CD4-positive, alpha-beta T cell treated with Interleukin-15 for 4 hours (primary cell): ENCODE results near the gene CORT.
"Not testable (repeated sequence)": the region's sequence is repeated elsewhere in the genome, so short reads cannot be mapped to it uniquely, and the experiment has no call there.

Experiments
- DNase-seq: peaks from one replicate; pipeline ENCODE4 v3.0.0-alpha.2; 2020; ENCODE audit warnings: low spot score

Gene CORT

DNA sequence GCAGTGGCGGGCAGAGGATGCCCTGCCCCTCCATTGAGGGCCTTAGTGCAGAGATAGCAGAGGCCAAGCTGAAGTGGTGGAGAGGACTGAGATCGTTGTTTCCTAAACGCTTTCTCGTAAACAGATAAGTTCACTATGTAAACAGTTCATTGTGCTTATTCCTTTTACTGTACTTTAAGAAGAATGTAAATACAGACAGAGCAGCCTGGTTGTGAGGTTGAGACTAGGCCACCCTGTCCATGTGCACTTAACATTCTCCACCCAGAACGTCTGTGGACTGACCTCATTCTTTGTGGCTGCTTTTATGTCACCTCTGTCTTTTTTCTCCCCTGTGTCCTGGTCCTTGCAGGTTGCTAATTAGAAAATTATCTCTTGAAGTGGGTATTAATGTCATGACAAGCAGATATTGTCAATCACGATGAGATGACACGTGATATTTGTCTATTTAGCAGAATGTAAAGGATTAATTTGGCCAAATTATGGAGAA is 11.1 kb upstream of the CORT start:
- no peak for DNase-seq

DNA sequence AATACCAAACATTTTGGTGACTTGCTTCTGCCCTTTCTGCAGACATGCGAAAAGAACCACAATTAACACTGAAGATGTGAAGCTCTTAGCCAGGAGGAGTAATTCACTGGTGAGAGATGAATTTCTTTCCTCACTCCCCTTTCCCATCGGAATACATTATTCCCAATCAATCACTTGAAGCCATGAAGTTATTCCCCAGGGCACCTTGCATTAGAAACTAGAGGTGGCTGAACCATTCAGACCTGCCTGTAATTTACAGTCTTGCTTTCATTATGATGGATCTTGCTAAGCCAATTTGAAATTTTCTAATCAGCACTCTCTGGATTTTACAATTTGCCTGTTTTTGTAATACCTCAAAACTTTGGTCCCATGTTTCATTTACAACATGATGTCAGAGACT is 9.5 kb upstream of the CORT start:
- DNase-seq: no peak

DNA sequence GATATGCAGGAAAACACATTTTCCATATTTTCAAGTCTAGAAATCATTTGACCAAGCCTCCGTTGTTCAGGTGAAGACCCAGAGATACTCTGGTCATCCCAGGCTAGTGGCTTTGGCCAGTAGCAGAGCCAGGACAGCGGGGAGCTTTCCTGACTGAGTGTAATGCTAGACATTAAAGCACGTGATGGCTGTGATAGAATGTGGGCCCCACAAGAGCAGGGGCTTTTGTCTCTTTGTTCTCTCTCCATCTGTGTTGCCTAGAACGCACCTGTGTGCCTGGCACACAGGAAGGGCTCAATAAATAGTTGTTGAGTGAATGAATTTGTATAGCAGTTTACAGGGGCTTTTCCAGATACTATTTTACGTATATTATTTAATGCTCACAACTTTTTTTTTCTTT is 9.0 kb upstream of the CORT start:
- no peak for DNase-seq

DNA sequence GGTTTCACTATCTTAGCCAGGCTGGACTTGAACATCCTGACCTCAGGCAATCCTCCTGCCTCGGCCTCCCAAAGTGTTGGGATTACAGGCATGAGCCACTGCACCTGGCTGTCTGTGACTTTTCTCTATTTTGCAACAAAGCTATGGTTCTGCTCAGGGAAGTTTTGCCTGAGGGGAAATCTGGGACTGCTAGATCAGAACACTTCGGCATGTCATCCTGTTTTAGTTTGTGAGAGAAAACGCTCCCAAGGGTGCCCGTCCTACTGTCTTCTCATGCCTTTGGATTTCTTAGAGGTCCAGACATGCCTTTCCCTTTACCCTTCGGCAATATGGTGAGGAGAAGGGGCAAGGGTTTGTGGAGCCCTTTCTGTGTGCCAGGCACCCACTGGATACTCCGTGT is 5.6 kb upstream of the CORT start:
- no peak for DNase-seq

DNA sequence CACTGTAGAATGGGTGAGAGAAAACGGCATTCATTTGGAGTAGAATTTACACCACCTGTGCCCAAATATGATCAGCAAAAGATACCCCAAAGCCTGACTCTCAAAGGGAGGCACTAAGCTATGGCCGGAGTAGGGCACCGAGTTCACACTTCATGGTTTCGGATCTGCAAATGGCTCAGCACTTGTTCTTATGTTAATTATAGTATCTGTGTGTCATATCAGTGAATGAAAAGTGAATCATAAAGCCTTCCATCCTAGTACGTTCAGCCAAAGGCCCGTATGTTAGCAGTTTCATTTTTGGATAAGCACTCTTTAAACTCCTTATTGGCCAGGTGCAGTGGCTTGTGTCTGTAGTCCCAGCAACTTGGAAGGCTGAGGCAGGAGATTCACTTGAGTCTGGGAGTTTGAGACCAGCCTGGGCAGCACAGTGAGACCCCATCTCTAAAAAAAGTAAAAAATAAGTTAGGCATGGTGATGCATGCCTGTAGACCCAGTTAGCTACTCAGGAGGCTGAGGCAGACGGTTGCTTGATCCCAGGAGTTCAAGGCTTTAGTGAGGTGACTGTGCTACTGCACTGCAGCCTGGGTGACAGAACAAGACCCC is 4.9 kb upstream of the CORT start:
- no peak for DNase-seq

DNA sequence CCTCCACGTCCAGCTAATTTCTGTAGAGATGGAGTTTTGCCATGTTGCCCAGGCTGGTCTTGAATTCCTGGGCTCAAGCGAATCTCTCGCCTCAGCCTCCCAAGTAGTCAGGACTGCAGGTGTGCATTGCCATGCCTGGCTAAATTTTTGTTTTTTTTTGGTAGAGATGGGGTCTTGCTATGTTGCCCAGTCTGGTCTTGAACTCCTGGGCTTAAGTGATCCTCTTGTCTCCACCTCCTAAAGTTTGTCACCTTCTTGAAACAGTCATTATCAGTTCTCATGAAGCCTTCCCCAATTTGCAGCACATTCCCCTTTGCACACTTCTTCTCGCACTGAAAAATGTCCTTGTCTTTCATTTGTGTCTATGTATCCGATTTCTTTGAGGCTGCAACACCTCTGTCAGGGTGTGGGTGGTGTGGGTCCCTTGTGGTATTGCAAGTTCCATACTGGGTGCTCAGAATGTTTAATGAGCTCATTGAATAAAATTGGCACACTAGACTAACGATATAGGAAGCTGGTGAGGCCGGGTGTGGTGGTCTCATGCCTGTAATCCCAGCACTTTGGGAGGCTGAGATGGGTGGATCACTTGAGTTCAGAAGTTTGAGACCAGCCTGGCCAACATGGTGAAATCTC is 2.9 kb upstream of the CORT start:
- DNase-seq: no peak

DNA sequence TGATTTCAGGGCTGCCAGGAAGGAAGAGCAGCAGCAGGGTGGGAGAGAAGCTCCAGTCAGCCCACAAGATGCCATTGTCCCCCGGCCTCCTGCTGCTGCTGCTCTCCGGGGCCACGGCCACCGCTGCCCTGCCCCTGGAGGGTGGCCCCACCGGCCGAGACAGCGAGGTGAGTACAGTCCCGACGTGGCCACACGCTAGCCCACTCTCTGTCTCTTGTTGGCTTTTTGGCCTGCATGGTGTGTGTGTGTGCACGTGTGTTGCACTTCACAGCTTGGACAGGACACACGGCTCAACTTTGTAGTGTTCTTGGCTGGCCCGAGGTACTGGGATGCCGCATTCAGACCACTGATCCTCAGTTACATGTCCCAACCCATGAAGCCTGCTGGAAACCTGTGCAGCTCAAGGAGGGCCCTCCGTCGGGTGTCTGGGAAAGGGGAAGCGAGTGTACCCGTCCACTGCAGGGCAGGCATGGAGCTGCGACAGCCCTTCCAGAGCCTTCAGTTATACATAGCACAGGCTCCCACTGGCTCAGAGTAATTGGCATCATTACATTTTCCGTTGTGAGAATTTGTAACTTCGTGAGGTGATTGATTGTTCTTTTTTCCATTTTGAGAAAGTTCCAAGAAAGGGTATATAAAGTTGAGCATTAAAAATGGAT is 454 bp downstream of the CORT start:
- DNase-seq: no peak

DNA sequence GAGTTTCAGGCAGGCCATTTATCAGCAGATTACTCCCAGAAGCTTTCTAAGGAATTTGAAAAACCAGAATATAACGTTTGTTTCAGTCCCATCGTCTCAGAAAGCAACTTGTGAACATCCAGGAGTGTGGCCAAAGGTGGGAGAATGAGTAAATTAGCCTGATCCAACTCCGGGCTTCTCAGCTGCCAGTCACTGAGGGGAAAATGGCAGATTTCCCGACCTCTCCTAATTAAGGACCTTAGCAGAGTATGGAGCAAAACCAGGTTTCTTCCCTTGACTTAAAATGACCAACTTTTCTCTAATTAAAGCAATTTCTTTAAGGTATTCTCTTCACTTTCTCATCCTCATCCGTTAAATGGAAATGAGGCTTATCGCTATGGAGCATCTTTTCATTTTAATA is 1.0 kb downstream of the CORT start:
- no peak for DNase-seq

DNA sequence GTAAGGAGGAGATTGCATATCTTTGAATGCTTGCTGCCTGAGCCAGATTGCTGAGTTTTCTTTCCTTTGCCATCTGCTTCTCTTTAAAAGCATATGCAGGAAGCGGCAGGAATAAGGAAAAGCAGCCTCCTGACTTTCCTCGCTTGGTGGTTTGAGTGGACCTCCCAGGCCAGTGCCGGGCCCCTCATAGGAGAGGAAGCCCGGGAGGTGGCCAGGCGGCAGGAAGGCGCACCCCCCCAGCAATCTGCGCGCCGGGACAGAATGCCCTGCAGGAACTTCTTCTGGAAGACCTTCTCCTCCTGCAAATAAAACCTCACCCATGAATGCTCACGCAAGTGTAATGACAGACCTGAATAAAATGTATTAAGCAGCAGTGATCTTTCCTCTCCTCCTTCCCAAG is 1.5 kb downstream of the CORT start:
- no peak for DNase-seq

DNA sequence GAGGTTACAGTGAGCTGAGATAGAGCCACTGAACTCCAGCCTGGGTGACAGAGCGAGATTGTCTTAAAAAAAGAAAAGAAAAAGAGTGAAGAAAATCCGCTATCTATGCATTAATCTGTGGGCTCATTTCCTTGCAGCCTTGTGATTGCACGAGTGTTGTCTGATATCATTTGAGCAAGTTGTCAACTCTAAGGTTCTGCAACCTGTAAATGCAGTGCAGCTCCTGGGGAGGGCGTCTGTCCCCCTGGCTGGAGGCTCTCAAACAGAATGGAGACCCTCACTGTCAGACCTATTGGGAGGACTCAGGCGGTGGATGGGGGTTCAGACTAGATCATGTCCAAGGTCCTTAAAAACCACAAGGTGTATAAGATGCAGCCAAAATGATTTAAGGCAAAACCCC is 6.2 kb downstream of the CORT start:
- no peak for DNase-seq

DNA sequence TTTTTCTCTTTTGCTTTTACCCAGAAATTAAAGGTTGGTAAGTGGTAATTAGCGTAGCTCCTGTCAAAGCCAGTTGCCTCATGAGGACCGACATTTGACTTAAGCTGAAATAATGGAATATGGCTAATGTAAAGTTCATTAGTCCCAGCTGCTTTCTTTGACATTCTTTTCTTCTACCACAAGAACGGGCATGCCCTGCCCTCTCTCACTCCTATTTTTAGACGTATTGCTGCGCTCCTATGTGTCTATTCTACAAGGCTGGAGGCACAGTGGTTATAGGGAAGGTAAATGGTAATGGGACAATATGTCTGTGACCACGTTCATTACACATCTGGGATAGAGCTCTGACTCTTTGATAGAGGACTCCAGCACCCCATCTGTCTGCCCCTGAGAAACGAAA is 6.8 kb downstream of the CORT start:
- DNase-seq: no peak

DNA sequence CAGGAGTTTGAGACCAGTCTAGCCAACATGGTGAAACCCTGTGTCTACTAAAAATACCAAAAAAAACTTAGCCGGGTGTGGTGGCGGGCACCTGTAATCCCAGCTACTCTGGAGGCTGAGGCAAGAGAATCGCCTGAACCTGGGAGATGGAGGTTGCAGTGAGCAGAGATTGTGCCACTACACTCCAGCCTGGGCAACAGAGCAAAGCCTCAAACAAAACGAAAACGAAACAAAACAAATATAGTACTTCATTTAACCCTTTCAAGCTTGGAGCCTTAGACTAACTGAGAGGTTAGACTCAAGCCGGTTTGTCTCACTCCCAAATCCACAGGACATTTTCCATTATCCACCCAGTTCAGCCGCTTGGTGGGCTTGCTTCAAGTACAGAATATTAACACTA is 7.6 kb downstream of the CORT start:
- DNase-seq: not testable (repeated sequence)

DNA sequence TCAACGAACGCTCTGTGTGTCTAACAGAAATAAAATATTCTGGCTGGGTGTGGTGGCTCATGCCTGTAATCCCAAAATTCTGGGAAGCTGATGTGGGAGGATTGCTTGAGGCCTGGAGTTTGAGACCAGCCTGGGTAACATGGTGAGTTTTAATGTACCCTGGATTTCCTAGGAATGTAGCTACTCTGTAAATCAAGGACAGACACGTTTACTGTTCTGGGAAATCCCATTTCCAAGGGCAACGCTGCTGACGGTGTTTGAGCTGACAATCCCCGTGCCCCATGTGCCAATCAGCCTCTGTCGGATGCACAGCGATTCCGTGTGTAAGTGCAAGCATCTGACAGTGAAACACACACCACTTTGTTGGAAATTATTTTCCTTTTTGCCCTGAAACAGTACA is 8.0 kb downstream of the CORT start:
- DNase-seq: no peak

DNA sequence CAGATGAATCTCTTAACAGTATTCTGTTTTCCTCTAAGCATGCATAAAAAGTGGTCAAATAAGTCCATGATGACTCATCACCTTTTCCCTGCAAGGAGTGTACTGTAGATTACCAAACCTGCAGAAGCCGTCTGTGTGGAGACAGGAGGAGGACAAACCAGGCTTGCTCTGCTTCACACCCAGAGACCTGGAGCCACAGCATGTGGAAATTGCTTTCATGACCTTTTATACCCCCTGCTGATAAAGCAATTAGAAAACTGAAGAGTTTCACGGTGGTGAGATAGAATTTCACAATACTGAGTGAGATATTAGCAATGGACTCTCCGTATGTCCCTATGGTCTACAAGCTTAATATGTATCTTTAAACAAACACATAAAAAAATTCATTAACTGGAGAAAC is 9.4 kb downstream of the CORT start:
- no peak for DNase-seq

DNA sequence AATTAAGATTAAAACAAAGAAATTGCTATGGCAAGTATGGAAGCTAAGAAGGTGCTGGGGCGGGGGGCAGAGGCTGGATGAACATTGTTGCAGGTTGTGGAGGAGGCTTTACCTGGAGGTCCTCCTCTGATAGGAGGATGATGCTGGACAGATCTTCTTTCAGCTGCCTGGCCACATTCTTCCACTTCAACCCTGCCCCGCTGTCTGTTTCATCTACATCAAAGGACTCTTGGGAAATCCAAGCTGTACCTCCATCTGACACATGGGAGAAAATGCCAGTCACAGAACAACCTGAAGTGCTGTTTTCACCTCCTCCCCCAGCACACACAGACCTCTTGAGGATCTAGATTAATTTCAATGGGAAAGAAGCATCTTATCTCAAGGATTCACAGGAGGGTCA is 17.2 kb downstream of the CORT start:
- no peak for DNase-seq

DNA sequence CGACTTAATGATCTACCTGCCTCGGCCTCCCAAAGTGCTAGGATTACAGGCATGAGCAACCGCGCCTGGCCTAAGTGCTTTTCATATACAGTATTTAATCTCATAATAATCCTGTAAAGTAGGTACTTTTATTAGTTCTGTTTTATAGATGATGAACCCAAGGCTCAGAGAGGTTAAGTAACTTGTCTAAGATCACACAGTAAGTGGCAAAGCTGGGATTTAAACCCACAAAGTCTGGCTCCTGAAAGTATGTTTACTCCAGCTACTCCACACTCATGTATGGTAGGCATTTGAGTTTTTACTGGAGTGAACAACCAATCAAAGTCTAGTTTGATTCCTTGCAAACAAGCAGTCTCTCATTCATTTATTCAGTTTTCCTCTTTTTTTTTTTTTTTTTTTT is 20.2 kb downstream of the CORT start:
- no peak for DNase-seq

DNA sequence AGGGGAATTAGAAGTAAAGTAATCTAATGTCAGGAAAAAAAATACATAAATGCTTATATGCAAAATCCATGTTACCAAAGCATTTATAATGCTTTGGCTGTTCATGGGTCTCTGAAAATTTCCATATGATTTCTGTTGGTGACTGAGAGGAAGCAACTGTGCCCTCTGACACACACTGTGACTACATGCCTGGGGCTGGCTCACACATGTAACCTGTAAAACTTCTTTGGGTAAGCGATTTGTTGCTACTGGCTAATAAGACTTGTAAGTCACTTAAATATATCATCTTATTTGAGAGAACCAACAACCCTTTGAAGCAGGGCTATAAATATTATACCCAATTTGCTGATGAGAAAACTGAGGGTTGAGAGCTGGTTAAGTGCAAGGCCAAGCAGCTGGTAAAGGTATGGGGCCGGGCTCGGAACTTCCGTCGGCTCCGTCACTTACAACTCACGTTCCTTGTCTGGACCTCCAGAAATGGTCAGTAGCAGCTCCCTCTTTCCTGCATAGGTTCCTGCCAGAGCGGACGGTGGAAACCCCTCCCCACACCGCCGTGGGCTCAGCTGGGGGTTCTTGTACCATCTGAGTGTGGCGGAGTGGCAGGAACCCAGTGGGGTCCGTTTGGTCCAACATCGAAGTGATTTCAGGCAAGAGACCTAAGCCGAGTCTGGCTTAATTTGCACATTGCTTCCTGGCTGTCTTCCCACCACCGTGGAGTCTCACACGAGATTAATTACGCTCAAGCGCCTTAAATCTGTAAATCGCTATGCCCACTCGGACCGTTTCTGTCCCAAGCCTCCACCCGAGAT is 21.8 kb downstream of the CORT start:
- no peak for DNase-seq

DNA sequence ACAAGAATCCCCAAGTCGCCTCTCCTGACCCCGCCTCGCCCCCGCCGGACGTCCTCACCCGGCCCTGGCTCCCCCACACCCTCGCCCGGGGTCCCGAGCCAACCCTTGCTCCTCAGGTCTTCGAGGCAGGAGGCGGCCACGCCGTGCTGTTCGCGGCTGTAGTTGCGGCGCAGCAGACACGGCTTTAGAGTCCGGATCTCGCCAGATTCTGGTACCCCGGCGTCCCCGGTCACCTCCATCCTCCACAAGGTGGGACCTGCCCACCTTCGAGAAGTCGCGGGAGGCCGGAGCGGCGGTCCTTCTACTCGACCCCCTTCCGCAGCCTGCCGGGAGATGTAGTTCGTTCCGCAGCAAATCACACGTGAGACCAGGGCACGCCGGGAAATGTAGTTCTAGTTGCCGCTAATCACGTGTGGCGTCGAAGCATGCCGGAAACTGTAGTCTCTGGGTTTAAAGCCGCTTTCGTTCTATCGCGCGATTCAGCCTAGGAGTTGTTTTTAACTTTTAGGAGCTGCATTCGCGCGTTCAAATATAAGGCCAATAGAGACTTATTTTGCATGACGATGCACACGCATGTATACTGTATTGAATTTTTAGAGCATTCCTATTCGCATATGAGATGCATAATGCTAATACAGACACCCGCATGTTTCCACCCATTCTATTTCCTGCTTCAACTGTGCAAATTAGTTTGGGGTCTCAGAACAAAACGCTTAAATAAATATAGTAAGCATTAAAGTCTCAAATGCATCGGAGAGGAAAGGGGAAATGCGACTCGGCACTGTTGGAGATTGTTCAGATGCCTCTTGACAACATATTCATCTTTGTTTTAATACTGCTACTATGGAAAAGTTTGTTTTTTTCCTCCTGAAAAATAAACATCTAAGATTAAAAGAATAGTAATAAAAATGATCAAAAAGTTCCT is 22.7 kb downstream of the CORT start, which contains the start of gene DFFA:
TSS of gene DFFA (minus strand) at position 310 of the 925 bp plus-strand sequence. CDS start at position 239, 71 bp downstream.
- peak; percentile 91 for DNase-seq

DNA sequence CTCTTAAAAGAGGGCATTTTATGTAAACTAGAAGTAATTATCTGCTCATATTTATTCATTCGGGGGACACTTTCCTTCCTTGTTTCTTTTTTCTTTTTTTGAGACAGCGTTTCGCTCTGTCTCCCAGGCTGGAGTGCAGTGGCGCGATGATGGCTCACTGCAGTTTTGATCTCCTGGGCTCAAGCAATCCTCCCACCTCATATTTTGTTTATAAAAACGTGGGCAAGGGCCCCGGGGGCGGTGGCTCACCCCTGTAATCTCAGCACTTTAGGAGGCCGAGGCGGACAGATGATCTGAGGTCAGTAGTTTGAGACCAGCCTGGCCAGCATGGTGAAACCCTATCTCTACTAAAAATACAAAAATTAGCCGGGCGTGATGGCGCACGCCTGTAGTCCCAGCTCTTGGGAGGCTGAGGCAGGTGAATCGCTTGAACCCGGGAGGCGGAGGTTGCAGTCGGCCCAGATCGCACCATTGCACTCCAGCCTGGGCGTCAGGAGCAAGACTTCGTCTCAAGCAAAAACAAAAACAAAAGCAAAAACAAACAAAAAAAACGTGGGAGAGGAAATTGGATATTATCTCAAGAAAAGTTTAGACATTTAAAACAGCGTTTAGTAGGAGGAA is 23.4 kb downstream of the CORT start:
- no peak for DNase-seq

DNA sequence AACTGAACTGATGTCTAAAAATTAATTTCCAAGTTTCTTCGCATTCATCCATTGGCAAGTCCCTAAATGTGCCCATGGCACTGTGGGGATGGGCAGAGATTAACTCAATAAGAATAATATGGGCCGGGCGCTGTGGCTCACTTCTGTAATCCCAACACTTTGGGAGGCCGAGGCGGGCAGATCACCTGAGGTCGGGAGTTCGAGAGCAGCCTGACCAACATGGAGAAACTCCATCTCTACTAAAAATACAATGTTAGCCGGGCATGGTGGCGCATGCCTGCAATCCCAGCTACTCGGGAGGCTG is 24.4 kb downstream of the CORT start:
- DNase-seq: not testable (repeated sequence)
